Ovary (tissue), 3 donors: ENCODE measurements around the gene COL13A1.

Experiments used
- CTCF ChIP-seq, 3 donors: fragments of 450-650 bp in 2 of 3; fragments of 200-600 bp in 1 of 3; IDR thresholded peaks; one replicate each; pipeline versions ENCODE4 v1.5.1 to v1.8.0; 2016 to 2022; ENCODE audit warnings: antibody characterized with exemption in 3 of 3, mild to moderate bottlenecking in 1 of 3
- EP300 ChIP-seq: sonication (generic); formaldehyde crosslinking; IDR thresholded peaks from one replicate; pipeline ENCODE4 v1.6.1; 2017; ENCODE audit warnings: antibody characterized with exemption
- POLR2A ChIP-seq: fragments of 450-650 bp; IDR thresholded peaks from one replicate; pipeline ENCODE4 v1.6.1; 2017; ENCODE audit warnings: antibody characterized with exemption, mild to moderate bottlenecking, moderate library complexity
- donor health status: DM: no; HTN: no; CAD: no.

DNA sequence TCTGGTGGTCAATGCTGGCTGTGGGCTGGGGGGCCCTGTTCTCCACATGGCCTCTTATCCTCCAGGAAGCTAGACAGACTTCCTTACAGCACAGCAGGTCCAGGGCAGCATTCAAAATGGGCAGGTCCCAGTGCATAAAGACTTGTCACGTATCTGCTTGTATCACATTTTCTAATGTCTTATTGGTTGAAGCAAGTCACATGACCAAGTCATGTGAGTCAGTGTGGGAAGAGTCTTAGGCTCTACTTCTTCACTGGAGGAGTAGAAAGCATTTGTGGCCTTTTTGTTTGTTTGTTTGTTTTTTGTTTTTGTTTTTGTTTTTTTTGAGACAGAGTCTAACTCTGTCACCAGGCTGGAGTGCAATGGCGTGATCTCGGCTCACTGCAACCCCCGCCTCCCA is 104.7 kb downstream of the COL13A1 start:
- TF ChIP-seq CTCF (IDR thresholded peaks at IDR 0.05): no peak
- TF ChIP-seq POLR2A: no peak
- no peak for TF ChIP-seq EP300
